HEK293 (cell line): Measurements from ENCODE around the gene RPS19BP1.

Source experiments
- CTCF ChIA-PET: fragments of 350-600 bp; formaldehyde crosslinking; extraction: SDS; loops from one replicate; lab custom pipeline; 2021; ENCODE audit warnings: antibody characterized with exemption; lab: Yijun Ruan, JAX
- POLR2A ChIA-PET: fragments of 300-600 bp; formaldehyde crosslinking; extraction: SDS; loops from one replicate; lab custom pipeline; 2020; ENCODE audit warnings: antibody characterized with exemption, inconsistent platforms; lab: Yijun Ruan, JAX
- H3K27ac ChIP-seq: fragments of 200-500 bp; sonication (Bioruptor generic); 2 replicates; pipeline ENCODE4 v1.5.1; 2014; ENCODE audit warnings: low read depth, low read length, control low read depth, inconsistent platforms; ENCODE audit errors: extremely low read depth
- H3K36me3 ChIP-seq, 2 experiments: fragments of 200-500 bp in 1 of 2; sonication (Bioruptor generic) in 1 of 2; 1 replicate in 1 of 2; 2 replicates in 1 of 2; pipeline ENCODE4 v1.5.1; 2014 to 2017; ENCODE audit warnings: inconsistent platforms in 2 of 2, low read length in 2 of 2; ENCODE audit not compliant: control insufficient read depth in 2 of 2, insufficient read depth in 1 of 2
- H3K4me1 ChIP-seq: fragments of 200-500 bp; sonication (Bioruptor generic); 2 replicates; pipeline ENCODE4 v1.5.1; 2014; ENCODE audit warnings: mild to moderate bottlenecking, low read length, inconsistent platforms; ENCODE audit not compliant: control insufficient read depth, insufficient read depth
- H3K4me3 ChIP-seq: 2 replicates; pipeline ENCODE4 v1.5.1; 2011; ENCODE audit warnings: low read depth, mild to moderate bottlenecking, control low read depth, low read length, moderate library complexity
- H3K9me3 ChIP-seq: fragments of 200-500 bp; sonication (Bioruptor generic); 2 replicates; pipeline ENCODE4 v1.5.1; 2014; ENCODE audit warnings: low read depth, low read length, inconsistent platforms; ENCODE audit not compliant: control insufficient read depth, insufficient read depth
- GFI1B ChIP-seq: fragments of 450-650 bp; formaldehyde crosslinking; IDR thresholded peaks from 2 replicates; pipeline ENCODE4 v1.5.1; 2016; ENCODE audit warnings: missing biosample characterization, missing genetic modification characterization
- KLF16 ChIP-seq: fragments of 450-650 bp; formaldehyde crosslinking; IDR thresholded peaks from 2 replicates; pipeline ENCODE4 v1.5.1; 2017; ENCODE audit warnings: missing biosample characterization, missing genetic modification characterization
- PBX3 ChIP-seq: sonication (generic); formaldehyde crosslinking; IDR thresholded peaks from 2 replicates; pipeline ENCODE4 v1.8.1; 2022; ENCODE audit warnings: mild to moderate bottlenecking, moderate library complexity, missing genetic modification reagents
- PRDM1 ChIP-seq: fragments of 450-650 bp; formaldehyde crosslinking; IDR thresholded peaks from 2 replicates; pipeline ENCODE4; 2016; ENCODE audit warnings: missing biosample characterization, missing genetic modification characterization
- PRDM10 ChIP-seq: fragments of 450-650 bp; formaldehyde crosslinking; IDR thresholded peaks from 2 replicates; pipeline ENCODE4 v1.5.1; 2016; ENCODE audit warnings: missing biosample characterization, missing genetic modification characterization
- REPIN1 ChIP-seq: fragments of 450-650 bp; formaldehyde crosslinking; IDR thresholded peaks from 2 replicates; pipeline ENCODE4 v1.5.1; 2017; ENCODE audit warnings: missing biosample characterization, missing genetic modification characterization, low read depth
- SP3 ChIP-seq: fragments of 450-650 bp; formaldehyde crosslinking; IDR thresholded peaks from 2 replicates; pipeline ENCODE4 v1.5.1; 2016; ENCODE audit warnings: missing biosample characterization, missing genetic modification characterization
- ZBTB10 ChIP-seq: fragments of 450-650 bp; formaldehyde crosslinking; IDR thresholded peaks from 2 replicates; pipeline ENCODE4 v1.5.1; 2016; ENCODE audit warnings: missing biosample characterization, missing genetic modification characterization
- ZBTB26 ChIP-seq: fragments of 450-650 bp; formaldehyde crosslinking; optimal IDR thresholded peaks from 2 replicates; pipeline ENCODE3; 2016; ENCODE audit warnings: missing biosample characterization, mild to moderate bottlenecking, missing genetic modification characterization
- ZBTB44 ChIP-seq: fragments of 450-650 bp; IDR thresholded peaks from 2 replicates; pipeline ENCODE4 v1.5.1; 2018; ENCODE audit warnings: missing biosample characterization, mild to moderate bottlenecking, missing genetic modification characterization
- ZBTB48 ChIP-seq: fragments of 450-650 bp; formaldehyde crosslinking; IDR thresholded peaks from 2 replicates; pipeline ENCODE4 v1.5.1; 2016; ENCODE audit warnings: missing biosample characterization, missing genetic modification characterization
- ZNF138 ChIP-seq: fragments of 450-650 bp; formaldehyde crosslinking; IDR thresholded peaks from 2 replicates; pipeline ENCODE4 v1.5.1; 2016; ENCODE audit warnings: missing biosample characterization, missing genetic modification characterization, borderline replicate concordance
- ZNF354C ChIP-seq: fragments of 450-650 bp; formaldehyde crosslinking; IDR thresholded peaks from 2 replicates; pipeline ENCODE4 v1.5.1; 2016; ENCODE audit warnings: missing biosample characterization, missing genetic modification characterization, low read depth, borderline replicate concordance
- ZNF423 ChIP-seq: fragments of 450-650 bp; formaldehyde crosslinking; IDR thresholded peaks from 2 replicates; pipeline ENCODE4 v1.5.1; 2016; ENCODE audit warnings: missing biosample characterization, missing genetic modification characterization
- ZNF529 ChIP-seq: fragments of 450-650 bp; formaldehyde crosslinking; IDR thresholded peaks from 2 replicates; pipeline ENCODE4 v1.5.1; 2017; ENCODE audit warnings: missing genetic modification characterization, missing biosample characterization; ENCODE audit not compliant: insufficient replicate concordance
- ZNF548 ChIP-seq: fragments of 450-650 bp; formaldehyde crosslinking; IDR thresholded peaks from 2 replicates; pipeline ENCODE4 v1.5.1; 2016; ENCODE audit warnings: missing biosample characterization, missing genetic modification characterization
- ZNF549 ChIP-seq: fragments of 450-650 bp; IDR thresholded peaks from 2 replicates; pipeline ENCODE4 v1.5.1; 2018; ENCODE audit warnings: missing biosample characterization, missing genetic modification characterization, mild to moderate bottlenecking, inconsistent platforms, moderate library complexity
- ZNF558 ChIP-seq: fragments of 450-650 bp; formaldehyde crosslinking; IDR thresholded peaks from 2 replicates; pipeline ENCODE4 v1.5.1; 2016; ENCODE audit warnings: missing biosample characterization, missing genetic modification characterization
- ZNF621 ChIP-seq: fragments of 450-650 bp; formaldehyde crosslinking; IDR thresholded peaks from 2 replicates; pipeline ENCODE4 v1.5.1; 2017; ENCODE audit warnings: missing biosample characterization, missing genetic modification characterization
- ZNF654 ChIP-seq: fragments of 450-650 bp; formaldehyde crosslinking; IDR thresholded peaks from 2 replicates; pipeline ENCODE4 v1.5.1; 2016; ENCODE audit warnings: low read depth, missing biosample characterization, missing genetic modification characterization
- ZNF830 ChIP-seq: fragments of 450-650 bp; IDR thresholded peaks from 2 replicates; pipeline ENCODE4 v1.5.0; 2018; ENCODE audit warnings: missing biosample characterization, missing genetic modification characterization, low read depth, mild to moderate bottlenecking, moderate library complexity
- ZSCAN5A ChIP-seq: fragments of 450-650 bp; formaldehyde crosslinking; IDR thresholded peaks from 2 replicates; pipeline ENCODE4 v1.5.1; 2016; ENCODE audit warnings: missing biosample characterization, missing genetic modification characterization

The RPS19BP1 gene

GRCh38 chr22:39528681-39529486 is 3.7 kb downstream of the RPS19BP1 start (continued):
- TF ChIP-seq ZSCAN5A (tag by site-specific recombination) (peak; percentile 82; the same call in 1 of the 2 replicates), SP3 (tag by site-specific recombination) (peak; percentile 59; the same call in 1 of the 2 replicates), ZNF354C (tag by site-specific recombination) (no peak), ZNF529 (no peak), ZNF138 (tag by site-specific recombination) (no peak), ZNF549 (tag by site-specific recombination) (no peak), ZBTB44 (peak; percentile 70; the same call in 1 of the 2 replicates), REPIN1 (tag by site-specific recombination) (peak; percentile 58; the same call in 1 of the 2 replicates), ZBTB10 (0 out of 2 replicates have a peak, but pooled peaks have one; percentile 25), GFI1B (tag by site-specific recombination) (no peak), ZNF830 (no peak), ZNF548 (no peak), KLF16 (tag by site-specific recombination) (peak; percentile 85), ZNF423 (tag by site-specific recombination) (no peak), ZBTB26 (peak; percentile 39), ZBTB48 (tag by site-specific recombination) (0 out of 2 replicates have a peak, but pooled peaks have one; percentile 47)

- ChIA-PET POLR2A (interaction anchor here (0.6 to 6.1 kb wide), 16 partner anchors 8 to 357 kb away, joined by 3 to 113 read pairs (median 4); partner anchors contain the start of genes ATF4, MIEF1 and RPL3), CTCF (interaction anchor here (0.6 to 13.7 kb wide), 21 partner anchors 12 to 1091 kb away, joined by 3 to 380 read pairs (median 5); partner anchors contain the start of genes APOBEC3C and MIEF1)
- Histone ChIP-seq H3K4me3 (no peak overlapping the region), H3K9me3 (no peaks in the 10 kb centered on the region), H3K36me3 (peaks cover 11 to 70% of the 10 kb centered on the region in 2 experiments; a peak in 2 of 3 replicates), H3K27ac (peak overlapping the region; percentile 38), H3K4me1 (peaks cover 14% of the 10 kb centered on the region)
- TF ChIP-seq ZNF558 (no peak), PRDM1 (tag by site-specific recombination) (no peak), ZNF654 (tag by site-specific recombination) (no peak), PRDM10 (tag by site-specific recombination) (peak; percentile 40), PBX3 (CRISPR knock-in tag) (no peak), ZNF621 (tag by site-specific recombination) (no peak)
Observed at GRCh38 chr22:39528080-39528661, 4.4 kb downstream of the RPS19BP1 start.
